Upper lobe of left lung (tissue), 6 donors: ENCODE results near the gene BPIFB2. TPM values are rescaled to one million over a fixed set of nuclear protein-coding genes. Genes with fewer than 3 reads are reported as not detected.

Experiments
- ATAC-seq, 2 donors: fragments of 200-7000 bp; cut with Tn5 transposase; one replicate each; pipeline ENCODE4 v1.9.1; 2022; ENCODE audit warnings: mild to moderate bottlenecking in 2 of 2, moderate library complexity in 2 of 2; ENCODE audit not compliant: low FRiP score in 2 of 2
- DNase-seq, 2 donors: peaks; one replicate each; pipeline ENCODE4 v3.0.0-alpha.2; 2019 to 2020
- H3K27ac ChIP-seq, 4 donors: fragments of 200-600 bp; sonication (generic); one replicate each; pipeline ENCODE4 v1.5.1; 2016 to 2019
- H3K27me3 ChIP-seq, 4 donors: fragments of 200-600 bp; sonication (generic); one replicate each; pipeline ENCODE4 v1.5.1; 2017 to 2019
- H3K36me3 ChIP-seq, 4 donors: fragments of 200-600 bp; sonication (generic); one replicate each; pipeline ENCODE4 v1.5.1; 2016 to 2019
- H3K4me1 ChIP-seq, 4 donors: fragments of 200-600 bp; sonication (generic); one replicate each; pipeline ENCODE4 v1.5.1; 2018 to 2019
- H3K4me3 ChIP-seq, 4 donors: fragments of 200-600 bp; sonication (generic); one replicate each; pipeline ENCODE4 v1.5.1; 2017 to 2019; ENCODE audit warnings: mild to moderate bottlenecking in 2 of 4, moderate library complexity in 1 of 4
- H3K9me3 ChIP-seq, 4 donors: fragments of 200-600 bp; sonication (generic); one replicate each; pipeline ENCODE4 v1.5.1; 2018 to 2019
- CTCF ChIP-seq, 6 experiments: fragments of 450-650 bp in 4 of 6; fragments of 200-600 bp in 2 of 6; sonication (generic) in 2 of 6; IDR thresholded peaks; one replicate each; pipeline ENCODE4 v1.5.1; 2016 to 2019; ENCODE audit warnings: antibody characterized with exemption in 6 of 6
- EP300 ChIP-seq, 4 donors: sonication (generic); formaldehyde crosslinking; IDR thresholded peaks; one replicate each; pipeline ENCODE4 v1.5.1; 2017; ENCODE audit warnings: antibody characterized with exemption in 4 of 4, control low read depth in 2 of 4
- POLR2A ChIP-seq, 4 donors: fragments of 450-650 bp; IDR thresholded peaks; one replicate each; pipeline ENCODE4 v1.5.1; 2016 to 2017; ENCODE audit warnings: antibody characterized with exemption in 4 of 4, mild to moderate bottlenecking in 2 of 4
- POLR2AphosphoS5 ChIP-seq, 2 donors: sonication (generic); formaldehyde crosslinking; IDR thresholded peaks; one replicate each; pipeline ENCODE4 v1.5.1; 2017; ENCODE audit warnings: antibody characterized with exemption in 2 of 2
- WGBS, 2 donors: methylation state at CpG; one replicate each; pipeline ENCODE4 v1.1.5; 2017 to 2018; 5-methylcytosine and 5-hydroxymethylcytosine counted together
- total RNA-seq, 6 donors: library from RNA; depleted of rRNA in 4 of 6; stranded (reverse); fragments of >200 nt in 4 of 6; gene quantifications; one replicate each; pipeline versions ENCODE4 v1.1.0 to v1.2.1, GENCODE V29; 2016 to 2021
- donor health status: DM: no; HTN: no; CAD: no; lungs with moderate emphysema.
- donor health status: DM: no; HTN: yes; CAD: no; lungs with severe emphysema.

BPIFB2 gene
- total RNA-seq, 6 donors from 2014 or later = 0.23 to 3.1 (median 0.27) TPM; not detected in 3

- DNase-seq (no peak), ATAC-seq (no peak)
- TF ChIP-seq POLR2AphosphoS5 (IDR thresholded peaks at IDR 0.05) (no peak), POLR2A (IDR thresholded peaks at IDR 0.05) (no peak), EP300 (IDR thresholded peaks at IDR 0.05) (no peak), CTCF (IDR thresholded peaks at IDR 0.05) (no peak)
- no peak overlapping the region for H3K4me3 ChIP-seq
- 66 to 84% methylated on average over 5 of the region's 5 CpGs for WGBS, 2 donors
- H3K27ac ChIP-seq = no peak overlapping the region
- H3K36me3 ChIP-seq = no peaks in the 10 kb centered on the region
- H3K9me3 ChIP-seq = no peaks in the 10 kb centered on the region
- H3K27me3 ChIP-seq = no peaks in the 10 kb centered on the region
- no peaks in the 10 kb centered on the region for H3K4me1 ChIP-seq
These were observed 25.9 kb downstream of the BPIFB2 start for GRCh38 chr20:33033381-33033780.

- WGBS, 2 donors = 77 to 88% methylated on average over 5 of the region's 5 CpGs
- no peak for ATAC-seq
These were observed 26.6 kb downstream of the BPIFB2 start for GRCh38 chr20:33034115-33034514.

GRCh38 chr20:33034901-33035492 is 27.5 kb downstream of the BPIFB2 start:
- Histone ChIP-seq H3K4me3 (no peak overlapping the region), H3K27me3 (no peaks in the 10 kb centered on the region), H3K9me3 (no peaks in the 10 kb centered on the region), H3K27ac (no peak overlapping the region), H3K36me3 (no peaks in the 10 kb centered on the region), H3K4me1 (no peaks in the 10 kb centered on the region)
- TF ChIP-seq POLR2AphosphoS5 (IDR thresholded peaks at IDR 0.05) = no peak
- TF ChIP-seq CTCF (IDR thresholded peaks at IDR 0.05) = no peak
- TF ChIP-seq POLR2A (IDR thresholded peaks at IDR 0.05) = no peak
- TF ChIP-seq EP300 (IDR thresholded peaks at IDR 0.05) = no peak
- ATAC-seq (no peak), DNase-seq (no peak)
- 76 to 90% methylated on average over 3 to 6 of the region's 6 CpGs for WGBS, 2 donors

More at GRCh38 chr20:33034115-33034514, 26.6 kb downstream of the BPIFB2 start:
- H3K4me1 ChIP-seq = no peaks in the 10 kb centered on the region
- no peaks in the 10 kb centered on the region for H3K36me3 ChIP-seq
- H3K27ac ChIP-seq = no peak overlapping the region
- TF ChIP-seq EP300 (IDR thresholded peaks at IDR 0.05) = no peak
- no peak for TF ChIP-seq CTCF (IDR thresholded peaks at IDR 0.05)
- no peak for TF ChIP-seq POLR2AphosphoS5 (IDR thresholded peaks at IDR 0.05)
- TF ChIP-seq POLR2A (IDR thresholded peaks at IDR 0.05) = no peak
- H3K4me3 ChIP-seq = no peak overlapping the region
- H3K27me3 ChIP-seq = no peaks in the 10 kb centered on the region
- no peaks in the 10 kb centered on the region for H3K9me3 ChIP-seq
- DNase-seq = no peak

GRCh38 chr20:33037456-33037855 is 30.0 kb downstream of the BPIFB2 start:
- no peak for TF ChIP-seq POLR2A (IDR thresholded peaks at IDR 0.05)
- DNase-seq = no peak
- Histone ChIP-seq H3K27ac (no peak overlapping the region), H3K4me3 (no peak overlapping the region), H3K9me3 (no peaks in the 10 kb centered on the region), H3K4me1 (no peaks in the 10 kb centered on the region), H3K27me3 (no peaks in the 10 kb centered on the region), H3K36me3 (no peaks in the 10 kb centered on the region)
- 58 to 67% methylated on average over 4 to 5 of the region's 5 CpGs for WGBS, 2 donors
- ATAC-seq = no peak

GRCh38 chr20:33038243-33038642 is 30.7 kb downstream of the BPIFB2 start:
- 90 to 96% methylated on average over 4 of the region's 4 CpGs for WGBS, 2 donors

GRCh38 chr20:33042430-33042829 is 34.9 kb downstream of the BPIFB2 start:
- ATAC-seq (no peak), DNase-seq (no peak)
- H3K36me3 ChIP-seq = no peaks in the 10 kb centered on the region
- no peak overlapping the region for H3K27ac ChIP-seq
- no peak overlapping the region for H3K4me3 ChIP-seq
- H3K9me3 ChIP-seq = peaks cover 0 to 16% (median 7%) of the 10 kb centered on the region in 4 donors
- no peaks in the 10 kb centered on the region for H3K4me1 ChIP-seq
- 87 to 96% methylated on average over 3 of the region's 3 CpGs for WGBS, 2 donors
- H3K27me3 ChIP-seq = no peaks in the 10 kb centered on the region
- TF ChIP-seq POLR2A (IDR thresholded peaks at IDR 0.05) (no peak), POLR2AphosphoS5 (IDR thresholded peaks at IDR 0.05) (no peak), CTCF (IDR thresholded peaks at IDR 0.05) (no peak), EP300 (IDR thresholded peaks at IDR 0.05) (no peak)

More at GRCh38 chr20:33038243-33038642, 30.7 kb downstream of the BPIFB2 start:
- no peaks in the 10 kb centered on the region for H3K9me3 ChIP-seq
- H3K36me3 ChIP-seq = no peaks in the 10 kb centered on the region
- TF ChIP-seq POLR2AphosphoS5 (IDR thresholded peaks at IDR 0.05) (no peak), POLR2A (IDR thresholded peaks at IDR 0.05) (no peak), EP300 (IDR thresholded peaks at IDR 0.05) (no peak)
- no peak for ATAC-seq
- no peak overlapping the region for H3K4me3 ChIP-seq
- no peaks in the 10 kb centered on the region for H3K4me1 ChIP-seq
- no peak overlapping the region for H3K27ac ChIP-seq
- no peaks in the 10 kb centered on the region for H3K27me3 ChIP-seq
- DNase-seq = no peak
